Stimulated activated CD4-positive, alpha-beta T cell treated with anti-CD3 and anti-CD28 coated beads, Interleukin-4, amount 100 ng/mL, for 48 hours (primary cell): ENCODE data around the gene RHO.
A peak's percentile ranks its signal among the peaks of the same experiment; 100 is the strongest.

Experiments
- DNase-seq, 2 donors: peaks; one replicate each; pipeline ENCODE4 v3.0.0-alpha.2; 2020; ENCODE audit warnings: low read depth in 2 of 2

RHO gene

GRCh38 chr3:129559565-129560079 is 31.2 kb downstream of the RHO start:
- no peak for DNase-seq

- DNase-seq, result no peak
Observed at GRCh38 chr3:129560269-129560787, 31.9 kb downstream of the RHO start.

- DNase-seq, result no peak
Observed at GRCh38 chr3:129560911-129561594, 32.6 kb downstream of the RHO start.

- DNase-seq, result no peak
Observed at GRCh38 chr3:129561619-129562248, 33.3 kb downstream of the RHO start.

GRCh38 chr3:129562803-129563202 is 34.4 kb downstream of the RHO start:
- DNase-seq, result no peak

GRCh38 chr3:129563332-129563731 is 34.9 kb downstream of the RHO start:
- no peak for DNase-seq

GRCh38 chr3:129563850-129564535 is 35.6 kb downstream of the RHO start:
- DNase-seq, result no peak

GRCh38 chr3:129564981-129565644 is 36.7 kb downstream of the RHO start:
- DNase-seq, result no peak

- no peak for DNase-seq
Observed at GRCh38 chr3:129565902-129566301, 37.5 kb downstream of the RHO start.

GRCh38 chr3:129567176-129567705 is 38.8 kb downstream of the RHO start:
- DNase-seq, result no peak

- DNase-seq, result no peak
Observed at GRCh38 chr3:129567939-129568338, 39.5 kb downstream of the RHO start.

- DNase-seq, result no peak
Observed at GRCh38 chr3:129569856-129570255, 41.4 kb downstream of the RHO start.

- no peak for DNase-seq
Observed at GRCh38 chr3:129571605-129572547, 43.4 kb downstream of the RHO start.

- DNase-seq, result no peak
Observed at GRCh38 chr3:129572603-129573002, 44.2 kb downstream of the RHO start.

- DNase-seq, result no peak
Observed at GRCh38 chr3:129573493-129573892, 45.1 kb downstream of the RHO start.

- DNase-seq, result no peak
Observed at GRCh38 chr3:129574206-129574605, 45.8 kb downstream of the RHO start.

GRCh38 chr3:129575233-129575996 is 47.0 kb downstream of the RHO start:
- DNase-seq, result no peak

- no peak for DNase-seq
Observed at GRCh38 chr3:129575997-129576384, 47.6 kb downstream of the RHO start.

GRCh38 chr3:129576514-129577352 is 48.3 kb downstream of the RHO start:
- DNase-seq, result peak; percentile 9 to 13
